Eye (tissue), 1 donor: Measurements from ENCODE around the gene MAD2L2.

Experiments used
- DNase-seq: peaks from one replicate; pipeline ENCODE4 v3.0.0-alpha.2; 2015

Gene MAD2L2

DNA sequence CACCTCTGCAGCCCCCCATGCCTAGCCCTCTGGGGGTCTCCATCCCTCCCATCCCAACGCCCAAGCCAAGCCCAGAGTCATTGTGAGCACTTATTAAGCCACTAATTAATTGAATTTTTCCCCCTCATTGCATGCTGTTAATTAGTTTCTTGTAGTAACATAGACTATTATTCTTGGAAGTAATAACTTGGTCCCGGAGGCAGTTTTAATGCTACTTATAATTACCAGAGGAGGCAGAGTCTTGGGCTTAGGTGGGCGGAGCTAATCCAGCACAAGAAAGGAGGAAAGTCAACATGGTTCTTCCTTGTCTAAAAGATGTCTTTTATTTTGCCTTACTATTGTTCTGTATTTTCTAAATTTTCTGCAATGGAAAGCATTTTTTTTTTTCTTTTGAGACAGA, 54.4 kb downstream of the MAD2L2 start:
- no peak for DNase-seq
